ENCODE results near the gene RAB8B. TPM values are rescaled to one million over a fixed set of nuclear protein-coding genes. Genes with fewer than 3 reads are reported as not detected.

Gene RAB8B
- total RNA-seq (2022; extraction: Qiagen RNA extraction; ENCODE audit: low read depth) = 9.5 to 17.7 TPM (median 12.3 TPM) in 5 replicates

DNA sequence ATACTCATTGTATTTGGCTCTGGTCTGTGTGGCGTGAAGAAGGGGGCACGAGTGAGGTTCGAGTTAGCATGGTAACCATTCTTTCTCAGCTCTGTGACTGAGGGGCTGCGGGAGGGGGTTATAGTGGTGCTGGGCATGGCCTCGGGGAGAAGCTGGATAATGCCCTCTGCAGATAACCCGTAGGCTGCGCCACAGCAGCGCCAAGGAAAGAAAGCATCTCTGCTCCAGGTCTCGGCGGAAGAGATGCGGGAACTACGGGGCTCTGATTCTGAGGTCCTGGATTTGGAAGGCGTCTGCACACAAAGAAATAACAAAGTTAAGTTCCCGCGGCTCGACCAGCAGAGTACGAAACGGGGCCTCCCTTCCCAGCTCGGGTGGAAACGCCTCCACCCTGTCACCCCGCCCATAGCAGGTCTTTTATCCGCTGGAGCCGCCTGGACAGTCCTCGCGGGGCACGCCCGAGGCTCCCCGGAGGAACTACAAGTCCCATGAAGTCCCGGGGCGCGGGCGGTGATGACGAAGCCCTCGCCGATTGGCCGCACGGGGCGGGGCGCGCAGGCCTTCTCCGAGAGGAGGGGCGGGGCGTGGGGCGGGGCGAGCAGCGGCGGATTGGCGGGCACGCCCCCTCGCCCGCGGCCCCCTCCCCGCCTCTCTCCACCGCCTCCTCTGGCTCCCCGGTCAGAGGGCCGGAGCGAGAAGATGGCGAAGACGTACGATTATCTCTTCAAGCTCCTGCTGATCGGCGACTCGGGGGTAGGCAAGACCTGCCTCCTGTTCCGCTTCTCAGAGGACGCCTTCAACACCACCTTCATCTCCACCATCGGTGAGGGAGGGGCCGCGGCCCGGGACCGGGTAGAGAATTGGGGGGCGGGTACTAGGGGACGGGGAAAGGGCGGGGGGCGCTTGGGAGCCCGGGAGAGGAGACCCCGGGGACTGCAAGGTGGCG is at the start of gene RAB8B:
TSS of gene RAB8B (plus strand) at position 681 of the 946 bp plus-strand sequence. CDS start at position 700, 19 bp downstream.

GRCh38 chr15:63157118-63157843 is 32.1 kb upstream of the RAB8B start, which contains the start of gene RPS27L:
TSS of gene RPS27L (minus strand) at chr15:63157477. CDS start at chr15:63157405, 72 bp downstream.

DNA sequence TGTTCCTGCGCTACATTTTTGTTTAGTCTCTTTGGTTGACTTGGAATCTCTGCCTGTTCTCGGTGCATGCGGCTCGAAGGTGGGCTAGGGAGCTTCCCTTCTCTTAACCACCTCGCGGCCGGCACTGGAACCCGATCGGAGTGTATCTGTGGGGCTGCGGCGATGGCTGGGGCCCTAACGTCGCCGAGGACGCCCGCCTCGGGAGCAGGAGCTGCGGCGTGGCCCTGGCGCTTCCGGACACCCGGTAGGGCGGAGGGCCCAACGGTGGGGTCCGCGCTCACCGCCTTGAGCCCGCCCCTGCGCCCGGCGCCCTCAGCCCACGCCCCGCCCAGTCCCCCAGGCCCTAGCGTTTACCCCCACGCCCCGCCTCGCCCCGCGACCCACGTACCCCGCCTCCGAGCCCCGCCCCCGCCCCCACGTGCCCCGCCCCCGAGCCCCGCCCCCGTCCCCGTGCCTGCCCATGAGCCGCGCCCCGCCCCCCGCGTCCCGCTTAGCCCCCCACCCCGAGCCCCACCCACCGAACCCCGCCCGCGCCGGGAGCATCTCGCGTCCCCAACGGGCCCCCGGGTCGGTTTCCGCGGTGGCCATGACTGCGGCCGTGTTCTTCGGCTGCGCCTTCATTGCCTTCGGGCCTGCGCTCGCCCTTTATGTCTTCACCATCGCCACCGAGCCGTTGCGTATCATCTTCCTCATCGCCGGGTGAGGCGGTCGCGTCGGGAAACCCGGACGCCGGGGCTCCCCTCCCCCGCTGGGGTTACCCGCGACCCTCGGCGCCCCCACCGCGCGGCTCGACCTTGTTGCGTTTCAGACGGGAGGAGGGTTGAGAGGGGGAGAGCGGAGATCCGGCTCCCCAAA is 87.9 kb downstream of the RAB8B start, which contains the start of gene APH1B:
TSS of gene APH1B (plus strand) at position 568 of the 855 bp plus-strand sequence. CDS start at position 587, 19 bp downstream.

Other genes with a start within 250 kb of the RAB8B start
- gene TPM1, start 146.9 kb upstream of the RAB8B start, total RNA-seq (2022; extraction: Qiagen RNA extraction; ENCODE audit: low read depth) = 408 to 508 TPM (median 459 TPM) in 5 replicates
- gene LACTB, start 67.7 kb upstream of the RAB8B start, total RNA-seq (2022; extraction: Qiagen RNA extraction; ENCODE audit: low read depth) = 20.4 to 41.9 TPM (median 27.6 TPM) in 5 replicates
- gene RPS27L, start 32.1 kb upstream of the RAB8B start, total RNA-seq (2022; extraction: Qiagen RNA extraction; ENCODE audit: low read depth) = 367 to 576 TPM (median 380 TPM) in 5 replicates
- gene APH1B, start 88.0 kb downstream of the RAB8B start, total RNA-seq (2022; extraction: Qiagen RNA extraction; ENCODE audit: low read depth) = 15.4 to 25.8 TPM (median 20.3 TPM) in 5 replicates
- 141 to 185 TPM (median 171 TPM) in 5 replicates for gene CA12, start 192.2 kb downstream of the RAB8B start, total RNA-seq (2022; extraction: Qiagen RNA extraction; ENCODE audit: low read depth)

All from A549 treated with ZK216348 at 1 μM for 4 hours (cell line).